Panc1 (cell line): ENCODE data around the gene FIZ1. TPM values are rescaled to one million over a fixed set of nuclear protein-coding genes. Genes with fewer than 3 reads are reported as not detected.
"Not testable (repeated sequence)": the region's sequence is repeated elsewhere in the genome, so short reads cannot be mapped to it uniquely, and the experiment has no call there.

Experiments used
- ATAC-seq: fragments of 200-7000 bp; cut with Tn5 transposase; 2 replicates; pipeline ENCODE4 v1.9.1; 2020; ENCODE audit warnings: mild to moderate bottlenecking, moderate library complexity
- BruUV-seq: library from RNA; stranded (reverse); fragments of 400-500 nt; replicated peaks from 2 replicates; lab custom pipeline; 2021; lab: Mats Ljungman, UMichigan
- CTCF ChIA-PET: fragments of 300-600 bp; sonication (Branson Sonifier 250); formaldehyde crosslinking; loops from one replicate; lab custom pipeline; 2022; ENCODE audit warnings: antibody characterized with exemption; lab: Charles Lee
- POLR2A ChIA-PET: fragments of 300-600 bp; sonication (Branson Sonifier 250); formaldehyde crosslinking; loops from one replicate; lab custom pipeline; 2022; ENCODE audit warnings: antibody characterized with exemption; lab: Charles Lee
- DNase-seq: peaks from one replicate; pipeline ENCODE4 v3.0.0-alpha.2; 2010; ENCODE audit warnings: low read depth, low spot score
- H3K27ac ChIP-seq: 2 replicates; pipeline ENCODE4 v1.5.1; 2011; ENCODE audit warnings: mild to moderate bottlenecking, low read length, inconsistent platforms
- H3K27me3 ChIP-seq: fragments of 200-500 bp; sonication (Bioruptor generic); 2 replicates; pipeline ENCODE4 v1.6.0; 2014; ENCODE audit warnings: low read length, inconsistent platforms; ENCODE audit not compliant: control insufficient read depth, insufficient read depth
- H3K36me3 ChIP-seq: fragments of 200-500 bp; sonication (Bioruptor generic); 2 replicates; pipeline ENCODE4 v1.5.1; 2014; ENCODE audit warnings: inconsistent platforms, mild to moderate bottlenecking, low read length, moderate library complexity; ENCODE audit not compliant: control insufficient read depth, insufficient read depth
- H3K4me1 ChIP-seq: 2 replicates; pipeline ENCODE4 v1.5.1; 2011; ENCODE audit warnings: inconsistent platforms, mild to moderate bottlenecking, low read length, moderate library complexity; ENCODE audit not compliant: control insufficient read depth, insufficient read depth
- H3K4me3 ChIP-seq, 2 experiments: 2 replicates each; pipeline ENCODE4 v1.5.1; 2011 to 2012; ENCODE audit warnings: low read depth in 2 of 2, low read length in 2 of 2, mild to moderate bottlenecking in 2 of 2, inconsistent platforms in 1 of 2, moderate library complexity in 1 of 2
- H3K9me3 ChIP-seq: fragments of 200-500 bp; sonication (Bioruptor generic); 2 replicates; pipeline ENCODE4 v1.5.1; 2014; ENCODE audit warnings: low read depth, mild to moderate bottlenecking, inconsistent platforms, low read length, moderate library complexity; ENCODE audit not compliant: control insufficient read depth, insufficient read depth
- CTCF ChIP-seq: fragments of 450-650 bp; IDR thresholded peaks from 2 replicates; pipeline ENCODE4 v1.5.1; 2017; ENCODE audit warnings: mild to moderate bottlenecking
- POLR2AphosphoS5 ChIP-seq: IDR thresholded peaks from 2 replicates; pipeline ENCODE4 v1.6.1; 2012; ENCODE audit warnings: mild to moderate bottlenecking, low read depth, low read length, moderate library complexity
- REST ChIP-seq, 2 experiments: IDR thresholded peaks; 2 replicates each; pipeline ENCODE4 v1.6.1; 2011 to 2012; ENCODE audit warnings: low read depth in 2 of 2, control low read depth in 1 of 2, low read length in 1 of 2, mild to moderate bottlenecking in 1 of 2, moderate library complexity in 1 of 2; ENCODE audit not compliant: insufficient read depth in 1 of 2
- SIN3A ChIP-seq: IDR thresholded peaks from 2 replicates; pipeline ENCODE4 v1.6.1; 2012; ENCODE audit warnings: low read depth, mild to moderate bottlenecking, low read length, moderate library complexity, borderline replicate concordance; ENCODE audit not compliant: insufficient read depth
- TCF7L2 ChIP-seq: IDR thresholded peaks from 2 replicates; pipeline ENCODE4 v1.6.1; 2011; ENCODE audit warnings: mild to moderate bottlenecking, low read depth, low read length, inconsistent platforms
- in situ Hi-C: cut with HindIII; loops from 2 replicates; pipeline ENCODE4 v1.10.0; 2016; ENCODE audit warnings: low sequenced_read_pairs, low pct_unique_long_range_greater_than_20kb
- intact Hi-C: fragments of 100-400 bp; cut with micrococcal nuclease; formaldehyde crosslinking; loops from one replicate; pipeline ENCODE4 v1.10.0; 2022; ENCODE audit not compliant: unreplicated experiment
- total RNA-seq: library from RNA; stranded (reverse); gene quantifications from one replicate; pipeline ENCODE4 v1.2.1, GENCODE V29; 2021; ENCODE audit not compliant: unreplicated experiment

FIZ1 gene
- total RNA-seq, 1 experiment from 2014 or later: 28.5 TPM

GRCh38 chr19:55578031-55578760, 21.1 kb downstream of the FIZ1 start:
- DNase-seq (no peak), ATAC-seq (no peak)
- CTCF ChIA-PET: no interaction called here
- in situ Hi-C loops: no loop called here
- no peaks in the 10 kb centered on the region for H3K9me3 ChIP-seq
- no peak for TF ChIP-seq REST (IDR thresholded peaks at IDR 0.05; ENCODE audit: insufficient read depth in 1 of 2, low read depth in 2 of 2, low read length in 1 of 2)
- TF ChIP-seq SIN3A: no peak
- TF ChIP-seq TCF7L2: no peak
- no peak for TF ChIP-seq POLR2AphosphoS5
- TF ChIP-seq CTCF: no peak
- H3K4me1 ChIP-seq: peaks cover 15% of the 10 kb centered on the region
- H3K27ac ChIP-seq: no peak overlapping the region
- no peaks in the 10 kb centered on the region; the same call in 1 of the 2 replicates for H3K36me3 ChIP-seq
- intact Hi-C loops: no loop called here
- no TSS peak for BruUV-seq
- H3K27me3 ChIP-seq: no peaks in the 10 kb centered on the region
- POLR2A ChIA-PET: no interaction called here
- H3K4me3 ChIP-seq: no peak overlapping the region

GRCh38 chr19:55576746-55577145, 22.6 kb downstream of the FIZ1 start:
- H3K36me3 ChIP-seq: no peaks in the 10 kb centered on the region; the same call in 1 of the 2 replicates
- H3K27ac ChIP-seq: no peak overlapping the region
- intact Hi-C loops (no loop called here), in situ Hi-C loops (no loop called here)
- no peak for DNase-seq
- peaks cover 9% of the 10 kb centered on the region for H3K4me1 ChIP-seq
- no peak overlapping the region for H3K4me3 ChIP-seq
- no peak for ATAC-seq
- no TSS peak for BruUV-seq
- no peak for TF ChIP-seq POLR2AphosphoS5
- TF ChIP-seq TCF7L2: no peak
- TF ChIP-seq CTCF: no peak
- no peak for TF ChIP-seq SIN3A
- TF ChIP-seq REST (IDR thresholded peaks at IDR 0.05; ENCODE audit: insufficient read depth in 1 of 2, low read depth in 2 of 2, low read length in 1 of 2): no peak
- H3K9me3 ChIP-seq: no peaks in the 10 kb centered on the region
- POLR2A ChIA-PET: interaction anchor here (0.8 kb wide), 1 partner anchor 27 kb away, joined by 5 read pairs; no protein-coding TSS in a partner anchor
- CTCF ChIA-PET: no interaction called here
- no peaks in the 10 kb centered on the region for H3K27me3 ChIP-seq

- ChIA-PET CTCF (interaction anchor here (0.6 kb wide), 1 partner anchor 59 kb away, joined by 6 read pairs; no protein-coding TSS in a partner anchor), POLR2A (interaction anchor here (0.7 kb wide), 2 partner anchors 87 to 434 kb away, joined by 3 to 8 read pairs; no protein-coding TSS in a partner anchor)
- H3K36me3 ChIP-seq, H3K4me3 ChIP-seq, H3K27ac ChIP-seq, ATAC-seq, BruUV-seq, in situ Hi-C loops, H3K9me3 ChIP-seq, intact Hi-C loops, H3K27me3 ChIP-seq, H3K4me1 ChIP-seq, DNase-seq: not testable (repeated sequence)
These were observed 25.4 kb downstream of the FIZ1 start for GRCh38 chr19:55573929-55574328.
